ENCODE results near the gene TUT1. TPM values are rescaled to one million over a fixed set of nuclear protein-coding genes. Genes with fewer than 3 reads are reported as not detected.
"Not testable (repeated sequence)": the region's sequence is repeated elsewhere in the genome, so short reads cannot be mapped to it uniquely, and the experiment has no call there.

TUT1 gene
- total RNA-seq, 2 donors from 2014 or later: 16.0 to 33.5 TPM

DNA sequence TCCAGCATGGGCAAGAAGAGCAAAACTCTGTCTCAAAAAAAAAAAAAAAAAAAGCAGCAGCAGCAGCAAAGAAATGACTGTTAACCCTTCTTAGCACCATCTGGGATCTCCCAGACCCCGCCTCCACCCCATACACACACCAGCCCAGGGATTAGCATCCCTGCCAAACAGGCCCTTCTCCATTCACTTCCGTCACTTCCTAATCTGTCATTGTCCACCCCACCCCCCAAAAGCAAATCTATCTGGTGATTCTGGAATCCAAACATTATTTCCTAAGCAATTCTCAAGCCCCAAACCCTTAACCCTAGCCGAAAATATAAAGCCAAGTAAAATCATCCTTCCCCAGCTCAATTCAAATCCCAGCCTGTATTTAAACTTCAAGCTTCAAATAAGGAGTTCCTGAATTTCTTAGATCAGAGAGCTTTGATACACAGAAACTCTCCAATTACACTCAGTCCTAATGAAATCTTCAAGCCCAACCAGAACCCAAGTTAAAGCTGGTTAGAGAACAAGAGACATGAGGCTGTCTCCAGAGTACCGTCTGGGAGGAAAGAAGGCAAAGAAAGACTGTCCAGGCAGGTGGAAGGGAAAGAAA lies 38.7 kb downstream of the TUT1 start:
- Mint-ChIP-seq H3K36me3 (ENCODE audit: low read depth) (peaks cover 13% of the 10 kb centered on the region), H3K4me3 (peak overlapping the region; percentile 27), H3K4me1 (peaks cover 77% of the 10 kb centered on the region), H3K27me3 (ENCODE audit: insufficient read depth) (peaks cover 21% of the 10 kb centered on the region), H3K9me3 (no peaks in the 10 kb centered on the region), H3K27ac (peak overlapping the region; percentile 96)
- Histone ChIP-seq H3K27me3 (ENCODE audit: control insufficient read depth, insufficient read depth, low read length, poor library complexity, severe bottlenecking) (no peaks in the 10 kb centered on the region), H3K36me3 (ENCODE audit: control insufficient read depth, insufficient read depth, low read length) (peaks cover 14% of the 10 kb centered on the region), H3K27ac (ENCODE audit: low read depth, low read length) (peak overlapping the region; percentile 90), H3K4me1 (ENCODE audit: control insufficient read depth, insufficient read depth, low read length) (peaks cover 38% of the 10 kb centered on the region), H3K4me3 (ENCODE audit: low read length) (no peak overlapping the region), H3K9me3 (ENCODE audit: control insufficient read depth, low read length) (no peaks in the 10 kb centered on the region), H3K9ac (ENCODE audit: extremely low read depth, low read length, poor library complexity, severe bottlenecking) (peak overlapping the region; percentile 38)
- WGBS, 2 experiments (ENCODE audit: insufficient coverage in 1 of 2, insufficient read length in 1 of 2): 64 to 70% methylated on average over 3 to 4 of the region's 4 CpGs
- TF ChIP-seq, protein P1, sequence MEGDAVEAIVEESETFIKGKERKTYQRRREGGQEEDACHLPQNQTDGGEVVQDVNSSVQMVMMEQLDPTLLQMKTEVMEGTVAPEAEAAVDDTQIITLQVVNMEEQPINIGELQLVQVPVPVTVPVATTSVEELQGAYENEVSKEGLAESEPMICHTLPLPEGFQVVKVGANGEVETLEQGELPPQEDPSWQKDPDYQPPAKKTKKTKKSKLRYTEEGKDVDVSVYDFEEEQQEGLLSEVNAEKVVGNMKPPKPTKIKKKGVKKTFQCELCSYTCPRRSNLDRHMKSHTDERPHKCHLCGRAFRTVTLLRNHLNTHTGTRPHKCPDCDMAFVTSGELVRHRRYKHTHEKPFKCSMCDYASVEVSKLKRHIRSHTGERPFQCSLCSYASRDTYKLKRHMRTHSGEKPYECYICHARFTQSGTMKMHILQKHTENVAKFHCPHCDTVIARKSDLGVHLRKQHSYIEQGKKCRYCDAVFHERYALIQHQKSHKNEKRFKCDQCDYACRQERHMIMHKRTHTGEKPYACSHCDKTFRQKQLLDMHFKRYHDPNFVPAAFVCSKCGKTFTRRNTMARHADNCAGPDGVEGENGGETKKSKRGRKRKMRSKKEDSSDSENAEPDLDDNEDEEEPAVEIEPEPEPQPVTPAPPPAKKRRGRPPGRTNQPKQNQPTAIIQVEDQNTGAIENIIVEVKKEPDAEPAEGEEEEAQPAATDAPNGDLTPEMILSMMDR (conservative IDR thresholded peaks at IDR 0.05): no peak
- DNase-seq: peak; percentile 58

DNA sequence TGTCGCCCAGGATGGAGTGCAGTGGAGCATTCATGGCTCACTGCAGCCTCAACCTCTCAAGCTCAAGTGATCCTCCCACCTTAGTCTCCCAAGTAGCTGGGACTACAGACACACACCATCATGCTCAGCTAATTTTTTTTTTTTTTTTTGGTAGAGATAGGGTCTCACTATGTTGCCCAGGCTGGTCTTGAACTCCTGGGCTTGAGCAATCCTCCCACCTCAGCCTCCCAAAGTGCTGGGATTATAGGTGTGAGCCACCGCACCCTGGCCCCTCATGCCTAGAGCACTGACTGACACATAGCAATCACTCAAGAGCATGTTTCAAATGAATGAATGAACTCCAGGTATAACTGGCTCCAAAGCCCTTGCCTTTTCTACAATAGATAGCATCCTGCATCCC lies 40.8 kb downstream of the TUT1 start:
- not testable (repeated sequence) for H3K27ac Mint-ChIP-seq; H3K9me3 ChIP-seq (ENCODE audit: control insufficient read depth, low read length); H3K27ac ChIP-seq (ENCODE audit: low read depth, low read length); H3K9me3 Mint-ChIP-seq; H3K4me3 ChIP-seq (ENCODE audit: low read length); H3K36me3 Mint-ChIP-seq (ENCODE audit: low read depth); DNase-seq; H3K4me3 Mint-ChIP-seq; H3K36me3 ChIP-seq (ENCODE audit: control insufficient read depth, insufficient read depth, low read length); H3K27me3 ChIP-seq (ENCODE audit: control insufficient read depth, insufficient read depth, low read length, poor library complexity, severe bottlenecking); H3K9ac ChIP-seq (ENCODE audit: extremely low read depth, low read length, poor library complexity, severe bottlenecking)
- Mint-ChIP-seq H3K27me3 (ENCODE audit: insufficient read depth) (peaks cover 30% of the 10 kb centered on the region), H3K4me1 (peaks cover 59% of the 10 kb centered on the region)
- H3K4me1 ChIP-seq (ENCODE audit: control insufficient read depth, insufficient read depth, low read length): peaks cover 23% of the 10 kb centered on the region
- 94 to 100% methylated on average over 2 of the region's 2 CpGs for WGBS, 2 experiments (ENCODE audit: insufficient coverage in 1 of 2, insufficient read length in 1 of 2)

DNA sequence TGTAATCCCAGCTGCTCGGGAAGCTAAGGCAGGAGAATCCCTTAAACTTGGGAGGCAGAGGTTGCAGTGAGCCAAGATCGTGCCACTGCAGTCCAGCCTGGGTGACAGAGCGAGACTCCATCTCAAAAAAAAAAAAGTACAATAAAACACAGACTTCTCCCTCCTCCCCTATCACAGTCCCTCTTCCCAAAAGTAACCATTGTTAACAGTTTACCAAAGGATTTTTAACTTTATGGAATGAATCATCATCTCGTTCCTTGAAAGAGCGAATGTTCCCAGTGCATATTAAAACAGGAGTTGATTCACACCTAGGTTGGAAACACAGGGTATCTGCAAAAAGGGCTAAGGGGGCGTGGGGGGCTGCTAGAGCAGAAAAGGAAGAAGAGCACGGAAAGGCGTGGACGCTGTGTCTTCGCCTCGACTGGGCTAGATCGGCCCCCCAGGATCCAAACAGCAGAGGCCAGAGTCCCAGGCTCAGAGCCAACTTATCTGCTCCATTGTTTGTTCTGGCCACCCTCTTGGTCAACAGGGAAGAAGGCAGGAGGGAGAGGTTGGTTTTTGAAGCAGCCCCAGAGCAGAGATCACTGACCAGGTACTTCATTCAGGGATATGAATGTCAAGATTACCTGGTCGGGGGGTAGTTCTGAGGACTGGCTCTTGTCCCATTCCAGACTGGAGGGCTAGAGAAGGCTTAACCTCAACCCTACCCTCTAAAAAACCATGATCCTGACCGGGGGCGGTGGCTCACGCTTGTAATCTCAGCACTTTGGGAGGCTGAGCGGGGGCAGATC lies 42.6 kb downstream of the TUT1 start:
- H3K4me3 ChIP-seq (ENCODE audit: low read length): peak overlapping the region; percentile 29
- WGBS, 2 experiments (ENCODE audit: insufficient coverage in 1 of 2, insufficient read length in 1 of 2): 84 to 89% methylated on average over 16 to 17 of the region's 17 CpGs
- H3K9me3 Mint-ChIP-seq: no peaks in the 10 kb centered on the region
- H3K9me3 ChIP-seq (ENCODE audit: control insufficient read depth, low read length): no peaks in the 10 kb centered on the region
- H3K27ac ChIP-seq (ENCODE audit: low read depth, low read length): no peak overlapping the region
- peak overlapping the region; percentile 92 for H3K4me3 Mint-ChIP-seq
- H3K4me1 ChIP-seq (ENCODE audit: control insufficient read depth, insufficient read depth, low read length): peaks cover 14% of the 10 kb centered on the region
- peaks cover 47% of the 10 kb centered on the region for H3K27me3 Mint-ChIP-seq (ENCODE audit: insufficient read depth)
- no peak overlapping the region for H3K27ac Mint-ChIP-seq
- no peak for DNase-seq
- H3K27me3 ChIP-seq (ENCODE audit: control insufficient read depth, insufficient read depth, low read length, poor library complexity, severe bottlenecking): no peaks in the 10 kb centered on the region
- TF ChIP-seq, protein P1 (conservative IDR thresholded peaks at IDR 0.05): no peak
- peaks cover 54% of the 10 kb centered on the region for H3K4me1 Mint-ChIP-seq
- no peaks in the 10 kb centered on the region for H3K36me3 Mint-ChIP-seq (ENCODE audit: low read depth)
- no peak overlapping the region for H3K9ac ChIP-seq (ENCODE audit: extremely low read depth, low read length, poor library complexity, severe bottlenecking)
- no peaks in the 10 kb centered on the region for H3K36me3 ChIP-seq (ENCODE audit: control insufficient read depth, insufficient read depth, low read length)
